Suppressor macrophage treated with lipopolysaccharide for 4 hours (primary cell): Measurements from ENCODE around the gene KRTAP5-7.
A peak's percentile ranks its signal among the peaks of the same experiment; 100 is the strongest.
"Not testable (repeated sequence)": the region's sequence is repeated elsewhere in the genome, so short reads cannot be mapped to it uniquely, and the experiment has no call there.

Source experiments
- DNase-seq: peaks from one replicate; pipeline ENCODE4 v3.0.0-alpha.2; 2020

The KRTAP5-7 gene

GRCh38 chr11:71526796-71527575 lies at the start of gene KRTAP5-7:
Gene KRTAP5-7, plus strand, starts transcription at chr11:71527267. Its CDS starts 34 bp downstream, at chr11:71527301.
- not testable (repeated sequence) for DNase-seq

GRCh38 chr11:71477641-71478527 lies 49.2 kb upstream of the KRTAP5-7 start:
- no peak for DNase-seq

DNA sequence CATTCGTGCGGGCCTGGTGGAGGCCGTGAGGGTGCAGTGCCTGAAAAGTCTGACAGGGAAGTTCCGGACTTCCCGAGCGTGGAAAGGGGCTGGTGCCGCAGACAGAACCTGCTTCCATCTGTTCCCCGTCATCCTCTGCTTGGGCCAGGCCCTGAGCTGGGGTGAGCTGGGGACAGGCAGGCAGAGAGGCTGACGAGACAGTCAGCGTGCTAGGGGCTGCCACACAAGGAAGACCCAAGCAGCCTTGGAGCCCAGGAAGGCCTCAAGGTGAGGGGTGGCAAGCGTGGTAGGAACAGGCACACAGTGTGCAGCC lies 48.6 kb upstream of the KRTAP5-7 start:
- no peak for DNase-seq

DNA sequence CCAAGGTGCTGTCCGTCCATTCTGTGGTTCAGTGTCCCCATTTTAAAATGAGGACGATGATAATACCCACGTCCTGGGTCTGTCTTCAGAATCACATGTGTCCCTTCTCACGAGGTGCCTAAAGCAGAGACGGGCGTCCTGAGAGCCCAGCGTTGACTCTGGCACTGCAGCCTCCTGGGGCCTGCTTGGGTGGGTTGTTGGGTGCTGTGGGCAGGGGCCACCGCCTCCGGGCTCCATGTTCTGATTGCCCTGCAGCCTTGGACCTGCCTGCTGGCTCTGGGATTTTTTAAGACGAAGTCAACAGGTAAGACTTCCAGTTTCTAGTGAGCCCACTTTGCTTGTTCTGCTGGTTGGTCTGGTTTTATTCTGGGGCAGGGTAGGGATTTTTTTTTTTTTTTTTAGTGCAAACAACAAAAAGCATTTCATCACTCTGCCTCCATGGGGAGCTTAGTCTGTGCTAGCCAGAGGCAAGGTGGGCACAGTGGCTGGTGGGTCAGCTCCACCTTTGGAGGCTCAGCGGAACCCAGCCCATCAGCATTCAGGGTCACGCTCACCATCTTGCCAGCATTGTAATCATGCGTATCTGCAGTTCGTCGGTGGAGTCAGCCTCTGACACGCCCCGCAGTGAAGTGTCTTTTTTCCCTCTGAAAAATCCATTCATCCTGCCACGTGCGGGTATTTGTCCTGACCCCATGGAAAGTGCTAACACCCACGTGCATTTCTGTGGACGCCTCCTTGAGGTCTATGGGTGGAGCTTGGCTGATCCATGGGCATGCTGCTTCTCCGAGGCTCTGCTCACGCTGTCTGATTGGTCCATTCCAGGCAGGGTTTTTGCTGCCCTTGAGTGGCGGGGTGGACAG lies 45.7 kb upstream of the KRTAP5-7 start:
- no peak for DNase-seq

DNA sequence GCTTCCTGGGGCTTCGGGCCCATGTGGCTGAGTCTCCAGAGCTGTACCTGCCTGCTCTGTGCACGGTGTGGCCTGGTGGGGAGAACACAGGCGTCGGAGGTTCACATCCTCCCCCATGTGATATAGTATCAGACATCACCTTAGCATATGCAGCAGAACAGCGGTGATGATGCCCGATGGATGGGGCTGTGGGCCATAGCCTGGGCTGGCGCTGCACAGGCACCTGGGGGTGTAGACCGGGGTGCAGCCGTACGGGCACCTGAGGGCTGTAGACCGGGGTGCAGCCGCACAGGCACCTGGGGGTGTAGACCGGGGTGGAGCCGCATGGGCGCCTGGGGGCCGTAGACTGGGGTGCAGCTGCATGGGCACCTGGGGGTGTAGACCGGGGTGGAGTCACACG lies 44.9 kb upstream of the KRTAP5-7 start:
- DNase-seq, result no peak

DNA sequence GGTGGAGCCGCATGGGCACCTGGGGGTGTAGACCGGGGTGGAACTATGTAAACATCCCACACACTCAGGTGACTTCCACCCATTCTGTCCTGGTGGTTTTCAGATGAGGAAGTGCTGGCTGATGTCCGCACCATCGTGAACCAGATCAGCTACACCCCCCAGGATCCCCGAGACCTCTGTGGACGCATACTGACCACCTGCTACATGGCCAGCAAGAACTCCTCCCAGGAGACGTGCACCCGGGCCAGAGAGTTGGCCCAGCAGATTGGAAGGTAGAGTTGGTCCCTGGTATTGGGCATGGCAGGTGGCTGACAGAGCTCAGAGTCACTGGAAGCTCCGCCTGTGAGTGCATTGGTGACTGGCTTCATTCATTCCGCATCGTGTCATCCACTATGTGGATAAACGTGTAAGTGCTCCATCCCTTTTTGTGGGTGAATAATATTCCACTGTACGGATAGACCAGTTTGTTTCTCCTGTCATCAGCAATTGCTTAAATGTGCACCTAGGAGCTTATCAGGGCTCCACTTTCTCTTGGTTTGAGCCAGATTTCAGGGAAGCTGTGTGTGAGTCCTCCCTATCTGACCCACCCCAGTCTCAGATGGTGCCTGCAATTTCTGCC lies 44.2 kb upstream of the KRTAP5-7 start:
- no peak for DNase-seq

DNA sequence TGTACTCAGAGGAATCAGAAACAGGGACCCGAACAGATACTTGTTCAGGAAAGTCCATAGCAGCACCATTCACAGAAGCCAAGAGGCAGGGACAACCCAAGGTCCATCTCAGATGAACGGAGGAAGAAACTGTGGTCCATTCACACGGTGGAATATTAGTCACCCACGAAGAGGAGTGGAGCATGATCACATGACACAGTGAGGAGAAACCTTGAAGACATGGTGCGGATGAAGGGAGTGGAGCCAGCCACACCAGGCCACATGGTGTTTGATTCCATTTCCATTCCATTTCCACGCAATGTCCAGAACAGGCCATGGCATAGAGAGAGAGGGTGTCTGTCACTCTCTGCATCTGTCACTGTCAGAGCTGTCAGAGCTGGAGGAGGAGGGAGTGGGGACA lies 43.4 kb upstream of the KRTAP5-7 start:
- no peak for DNase-seq

DNA sequence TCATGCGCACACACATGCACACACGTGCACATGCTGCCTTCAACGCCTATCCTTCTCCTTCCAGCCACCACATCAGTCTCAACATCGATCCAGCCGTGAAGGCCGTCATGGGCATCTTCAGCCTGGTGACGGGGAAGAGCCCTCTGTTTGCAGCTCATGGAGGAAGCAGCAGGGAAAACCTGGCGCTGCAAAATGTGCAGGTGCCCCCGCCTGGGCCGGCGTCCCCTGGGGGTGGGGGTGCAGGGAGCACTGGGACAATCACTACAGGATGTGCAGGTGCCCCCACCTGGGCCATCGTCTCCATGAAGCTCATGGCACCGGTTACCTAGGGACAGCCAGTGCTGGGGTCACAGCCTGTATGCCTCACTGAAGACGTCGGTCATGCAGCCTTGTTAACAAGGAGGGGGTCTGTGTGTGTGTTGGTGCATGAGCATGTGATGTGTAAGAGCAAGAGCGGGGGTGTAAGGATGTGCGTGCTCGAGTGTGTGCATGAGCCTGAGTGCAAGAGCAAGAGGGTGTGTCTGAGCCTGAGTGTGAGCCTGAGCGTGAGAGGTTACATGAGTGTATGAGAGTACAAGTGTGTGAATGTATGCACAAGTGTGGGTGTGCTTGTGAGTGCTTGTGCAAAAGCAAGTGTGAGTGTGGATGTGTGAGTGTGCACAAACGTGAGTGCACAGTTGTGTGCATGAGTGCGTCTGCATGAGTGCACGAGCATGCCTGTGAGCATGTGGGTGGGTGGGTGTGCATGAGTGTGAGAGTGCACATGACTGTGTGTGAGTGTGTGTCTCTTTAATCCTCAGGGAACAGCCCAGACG lies 42.6 kb upstream of the KRTAP5-7 start:
- DNase-seq, result no peak

DNA sequence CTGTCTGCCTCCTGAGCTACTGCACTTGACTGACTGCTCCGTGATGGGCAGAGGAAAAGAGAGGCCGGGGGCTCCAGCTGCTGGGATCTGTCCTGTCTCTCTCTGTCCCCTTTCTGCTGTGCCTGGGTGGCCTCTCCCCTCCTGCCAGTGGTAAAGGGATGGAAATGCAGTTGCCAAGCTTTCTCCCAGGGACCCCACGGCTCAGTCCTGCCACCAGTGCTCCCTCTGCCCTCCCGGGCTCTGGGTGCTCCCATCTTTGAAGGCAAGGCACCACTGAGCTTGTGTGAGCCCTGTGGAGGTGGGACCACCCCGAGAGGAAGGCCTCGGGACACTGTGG lies 42.0 kb upstream of the KRTAP5-7 start:
- no peak for DNase-seq

- no peak for DNase-seq
Observed at GRCh38 chr11:71485466-71485865, 41.6 kb upstream of the KRTAP5-7 start.

GRCh38 chr11:71486320-71486719 lies 40.7 kb upstream of the KRTAP5-7 start:
- no peak for DNase-seq

DNA sequence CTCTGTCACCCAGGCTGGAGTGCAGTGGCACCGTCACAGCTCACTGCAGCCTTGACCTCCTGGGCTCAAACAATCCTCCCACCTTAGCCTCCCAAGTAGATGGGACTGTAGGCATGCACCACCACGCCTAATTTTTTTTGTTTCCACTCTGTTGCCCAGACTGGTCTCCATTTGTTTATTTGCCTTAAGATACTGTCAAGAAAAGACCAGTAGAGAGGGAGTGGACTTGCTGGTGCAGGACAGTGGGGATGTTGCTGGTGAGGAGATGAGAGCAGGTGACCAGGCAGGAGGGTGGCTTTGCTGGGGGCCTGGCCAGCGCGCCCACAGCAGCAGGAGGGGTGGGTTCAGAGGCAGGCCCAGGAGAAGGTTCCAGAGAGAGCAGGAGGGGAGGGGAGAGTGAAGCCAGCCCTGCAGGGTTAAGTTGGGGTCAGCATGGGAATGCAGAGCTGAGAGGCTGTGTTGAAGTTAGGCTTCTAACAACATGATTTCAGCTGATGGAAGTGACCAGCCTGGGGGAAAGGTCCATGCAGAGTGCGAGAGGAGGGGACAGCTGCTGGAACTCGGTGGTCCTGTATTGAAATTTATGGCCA lies 38.3 kb upstream of the KRTAP5-7 start:
- no peak for DNase-seq

GRCh38 chr11:71489311-71490043 lies 37.6 kb upstream of the KRTAP5-7 start:
- peak; percentile 50 for DNase-seq

GRCh38 chr11:71490044-71490730 lies 36.9 kb upstream of the KRTAP5-7 start:
- no peak for DNase-seq

DNA sequence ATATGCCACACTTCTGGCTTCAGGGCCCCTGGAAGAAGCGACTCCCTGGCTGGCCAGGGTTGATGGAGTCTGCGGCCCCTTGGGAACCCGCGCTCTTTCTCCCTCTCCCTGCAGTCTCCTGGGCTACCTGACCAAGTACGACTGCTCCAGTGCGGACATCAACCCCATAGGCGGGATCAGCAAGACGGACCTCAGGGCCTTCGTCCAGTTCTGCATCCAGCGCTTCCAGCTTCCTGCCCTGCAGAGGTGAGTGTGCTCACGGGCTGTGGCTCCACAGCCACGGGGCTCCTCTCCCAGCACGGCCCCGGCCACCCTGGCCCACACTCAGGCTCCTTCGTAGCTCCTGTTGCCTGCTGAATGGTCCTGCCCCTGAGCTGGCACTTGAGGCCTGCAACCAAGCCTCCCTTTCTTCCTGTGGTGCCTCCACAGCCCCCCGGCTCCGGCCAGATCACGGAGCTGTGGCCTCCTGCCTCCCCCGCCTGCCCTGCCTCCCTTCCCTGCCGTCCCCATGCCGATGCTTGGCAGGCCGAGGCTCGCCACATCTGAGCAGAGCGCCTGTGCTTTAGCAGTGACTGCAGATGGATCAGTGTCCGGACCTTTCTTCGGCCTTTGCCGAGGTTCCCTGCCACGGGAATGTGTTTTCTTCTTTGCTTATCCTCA lies 36.2 kb upstream of the KRTAP5-7 start:
- no peak for DNase-seq

- no peak for DNase-seq
Observed at GRCh38 chr11:71491531-71491930, 35.5 kb upstream of the KRTAP5-7 start.

- DNase-seq, result no peak
Observed at GRCh38 chr11:71491940-71492339, 35.1 kb upstream of the KRTAP5-7 start.

DNA sequence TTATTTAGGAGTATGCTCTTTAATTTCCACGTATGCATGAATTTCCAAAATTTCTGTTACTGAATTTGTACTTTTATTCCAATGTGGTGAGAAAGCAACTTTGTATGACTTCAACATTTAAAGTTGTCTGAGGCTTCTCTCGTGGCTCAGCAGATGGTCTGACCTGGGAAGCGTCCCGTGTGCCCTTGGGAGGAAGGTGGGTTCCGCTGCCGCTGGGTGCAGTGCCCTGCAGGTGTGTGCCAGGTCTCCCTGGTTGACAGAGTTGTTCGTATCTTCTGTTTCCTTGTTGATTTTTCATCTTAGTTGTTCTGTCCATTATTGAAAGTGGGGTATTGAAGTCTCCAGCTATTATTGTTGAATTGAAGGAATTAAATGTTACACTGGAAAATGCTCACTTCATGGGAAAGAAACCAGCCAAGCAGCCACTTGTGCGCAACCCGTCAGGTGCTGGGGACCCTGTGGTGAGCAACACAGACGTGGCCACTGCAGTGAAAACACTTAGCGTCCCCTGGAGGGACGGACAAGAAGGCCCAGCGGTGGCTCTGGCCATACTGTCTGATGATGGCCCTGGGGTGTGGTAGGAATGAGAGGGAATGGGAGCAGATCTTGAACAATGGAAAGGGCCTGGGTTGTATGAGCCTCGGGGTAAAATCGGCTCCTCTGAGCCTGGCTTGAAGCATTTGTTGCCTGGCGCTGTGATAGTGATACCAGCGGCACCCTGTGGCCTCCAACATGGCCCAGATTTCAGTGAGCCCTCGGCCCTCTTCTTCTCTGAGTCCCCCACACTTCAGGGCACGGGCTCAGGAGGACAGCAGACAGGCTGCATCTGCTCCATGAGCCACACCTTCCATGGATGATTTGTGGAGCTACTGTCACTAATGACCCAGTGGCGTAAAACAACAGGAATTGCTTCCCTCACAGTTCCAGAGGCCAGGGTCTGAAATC lies 31.5 kb upstream of the KRTAP5-7 start:
- no peak for DNase-seq

DNA sequence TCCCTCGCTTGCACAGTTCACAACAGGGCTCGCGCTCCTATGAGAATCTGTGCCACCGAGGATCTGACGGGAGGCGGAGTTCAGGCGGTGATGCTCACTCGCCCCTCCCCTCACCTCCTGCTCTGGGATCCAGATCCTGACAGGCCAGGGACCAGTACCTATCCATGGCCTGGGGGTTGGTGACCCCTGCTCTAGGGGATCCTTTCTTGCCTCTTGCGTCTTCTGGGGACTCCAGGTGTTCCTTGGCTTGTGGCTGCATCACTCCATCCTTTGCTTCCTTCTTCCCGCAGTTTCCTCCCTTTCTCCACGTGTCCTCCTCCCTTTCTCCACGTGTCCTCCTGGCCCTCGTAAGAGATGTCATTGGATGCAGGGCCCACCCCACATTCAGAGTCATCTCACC lies 30.6 kb upstream of the KRTAP5-7 start:
- DNase-seq, result no peak
